ENCODE results near the gene NCKAP5. TPM values are rescaled to one million over a fixed set of nuclear protein-coding genes. Genes with fewer than 3 reads are reported as not detected.

NCKAP5 gene
- total RNA-seq, 1 experiment from 2014 or later, result not detected

DNA sequence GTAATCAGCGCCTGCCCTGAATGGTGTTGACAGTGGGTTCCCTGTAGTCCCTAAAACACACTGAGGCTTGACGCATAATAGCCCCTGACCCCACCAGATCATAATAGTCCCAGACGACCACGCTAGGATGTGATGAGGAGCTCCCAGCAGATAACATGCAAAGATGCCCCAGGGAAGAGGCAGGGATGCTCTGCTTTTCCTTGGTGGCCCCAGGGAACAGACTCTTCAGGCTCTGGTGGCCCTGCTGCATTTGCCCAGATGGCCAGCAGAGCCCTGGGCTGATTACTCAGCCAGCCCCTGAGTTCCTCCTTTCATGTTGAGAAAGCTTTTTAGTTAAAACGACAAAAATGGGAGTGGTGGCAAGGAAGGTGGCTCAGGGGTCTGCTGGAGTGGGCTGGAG lies 5.9 kb upstream of the NCKAP5 start:
- DNase-seq (ENCODE audit: low spot score), result no peak

DNA sequence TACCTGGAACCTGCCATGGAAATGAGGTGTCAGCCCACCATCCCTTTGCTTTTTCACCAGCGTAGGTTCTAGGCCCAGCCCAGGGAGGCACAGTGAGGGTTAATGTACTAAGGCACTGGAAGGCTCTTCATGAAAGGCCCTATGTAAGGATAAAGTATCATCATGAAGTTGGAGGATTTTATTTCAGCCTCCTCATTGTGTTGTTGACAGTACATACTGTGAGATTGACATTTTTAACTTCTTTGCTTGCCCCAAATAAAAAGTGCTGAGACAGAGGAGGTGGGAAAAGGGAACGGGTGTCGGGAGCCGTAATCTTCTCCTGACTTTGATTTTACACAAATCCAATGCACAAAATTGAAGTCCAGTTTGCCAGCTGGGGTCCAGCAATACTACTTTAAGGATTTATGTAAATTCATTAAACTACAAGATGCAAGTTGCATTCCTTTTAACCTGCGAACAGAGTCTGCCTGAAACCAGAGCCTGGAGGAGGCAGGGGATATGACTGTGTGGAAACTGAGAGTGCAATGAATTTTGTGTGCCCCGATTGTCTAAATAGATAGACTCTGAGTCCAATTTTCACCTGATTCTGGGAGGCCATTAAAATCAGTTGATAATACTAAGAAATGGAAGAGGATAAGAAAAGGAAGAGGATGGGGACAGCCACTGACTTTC lies 5.4 kb upstream of the NCKAP5 start:
- no peak for DNase-seq (ENCODE audit: low spot score)

DNA sequence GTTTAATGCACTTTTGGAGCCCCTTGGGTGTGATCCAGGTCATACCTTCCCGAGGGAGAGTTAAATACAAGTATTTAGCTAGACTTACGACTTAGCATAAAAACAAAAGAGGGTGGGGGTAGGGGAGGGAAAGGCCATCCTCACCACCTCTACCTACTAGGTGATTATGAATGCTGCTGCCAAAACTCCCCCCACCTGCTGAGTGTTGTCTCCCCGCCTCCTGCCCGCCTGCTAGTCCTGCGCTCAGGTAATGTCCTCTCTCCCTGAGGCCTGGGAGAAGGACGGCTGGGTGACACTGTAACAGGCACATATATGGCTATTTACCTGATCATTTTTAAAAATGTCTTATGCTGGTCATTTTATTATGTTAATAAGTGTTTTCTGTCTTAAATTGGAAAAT lies 3.0 kb upstream of the NCKAP5 start:
- no peak for DNase-seq (ENCODE audit: low spot score)

DNA sequence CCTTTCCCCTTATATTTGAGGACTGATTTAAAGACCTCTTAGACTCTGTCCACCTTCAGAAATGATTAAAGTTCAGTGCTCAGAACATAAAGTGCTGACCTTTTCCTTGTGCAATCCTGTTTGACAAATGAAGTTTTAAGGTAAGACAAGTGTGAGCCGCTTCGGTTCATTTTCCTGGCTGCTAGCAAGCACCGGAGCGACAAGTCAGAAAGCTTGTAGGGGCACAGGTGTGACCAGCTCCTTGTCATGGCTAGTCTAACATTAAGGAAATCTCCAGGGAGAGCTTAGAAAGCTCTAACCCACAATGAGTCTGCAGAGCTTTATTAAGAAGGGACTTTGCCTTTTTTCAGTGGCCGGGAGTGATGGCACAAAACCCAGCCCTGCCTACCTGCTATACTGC lies 2.3 kb upstream of the NCKAP5 start:
- no peak for DNase-seq (ENCODE audit: low spot score)

DNA sequence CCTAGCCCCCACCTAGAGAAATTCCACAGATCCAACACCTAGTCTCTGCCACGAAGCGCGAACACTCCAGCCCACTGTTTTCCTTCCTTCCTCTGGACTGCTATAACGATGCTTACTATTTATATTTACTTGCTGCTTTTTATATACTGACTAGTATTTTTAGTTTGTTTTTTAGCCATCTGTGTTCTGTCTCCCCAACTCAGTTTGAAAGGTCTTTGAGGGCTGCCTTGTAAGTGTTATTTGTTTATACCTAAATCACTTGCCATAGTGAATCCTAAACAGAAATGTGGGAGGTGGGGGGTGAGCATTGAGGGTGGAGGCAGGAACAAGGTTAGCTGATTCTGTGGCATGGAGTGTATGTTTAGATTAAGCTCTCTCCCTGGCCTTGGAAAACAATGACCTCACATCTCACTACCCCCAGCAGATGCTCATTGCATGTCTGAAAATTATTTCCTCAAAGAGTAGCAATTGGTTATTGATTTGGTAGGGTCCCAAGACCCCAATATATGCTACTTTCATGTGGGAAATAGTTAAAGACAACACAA lies 1.1 kb upstream of the NCKAP5 start:
- no peak for DNase-seq (ENCODE audit: low spot score)

DNA sequence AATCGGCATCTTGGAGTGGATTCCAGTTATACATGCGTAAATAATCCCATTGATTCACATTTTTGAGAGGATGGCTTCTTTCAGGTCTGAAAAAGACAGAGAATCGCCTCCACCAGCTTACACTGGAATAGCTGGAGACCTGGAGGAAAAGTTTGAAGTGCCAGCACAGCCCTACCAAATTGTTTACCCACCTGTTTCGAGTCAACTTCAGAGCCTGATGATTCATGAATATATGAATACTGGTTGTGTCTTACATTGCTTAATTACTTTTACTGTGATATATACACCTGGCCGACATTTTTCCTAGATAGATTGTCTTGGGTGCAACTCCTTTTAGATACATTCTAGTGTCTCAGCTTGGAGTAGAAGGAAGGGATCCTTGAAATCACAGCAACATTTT lies 335 bp upstream of the NCKAP5 start:
- DNase-seq (ENCODE audit: low spot score), result no peak

DNA sequence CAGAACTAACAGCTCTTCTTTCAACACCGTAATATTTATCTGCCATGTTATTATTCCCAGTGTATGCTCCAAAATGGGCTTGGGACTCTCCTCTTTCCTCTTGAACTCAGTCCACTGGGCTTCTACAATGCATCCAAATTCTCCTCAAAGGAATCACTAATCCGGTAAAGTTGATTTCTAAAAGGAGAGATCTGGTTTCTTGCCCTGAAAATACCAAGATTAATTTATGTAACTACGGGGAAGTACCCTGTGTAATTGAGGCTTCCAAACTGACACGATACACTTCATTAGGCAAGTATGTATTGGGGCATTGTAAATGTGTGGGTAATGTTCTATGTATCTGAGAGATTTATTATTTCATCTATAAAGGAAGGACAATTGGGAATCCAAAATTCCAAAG lies 5.7 kb downstream of the NCKAP5 start:
- DNase-seq (ENCODE audit: low spot score), result no peak

DNA sequence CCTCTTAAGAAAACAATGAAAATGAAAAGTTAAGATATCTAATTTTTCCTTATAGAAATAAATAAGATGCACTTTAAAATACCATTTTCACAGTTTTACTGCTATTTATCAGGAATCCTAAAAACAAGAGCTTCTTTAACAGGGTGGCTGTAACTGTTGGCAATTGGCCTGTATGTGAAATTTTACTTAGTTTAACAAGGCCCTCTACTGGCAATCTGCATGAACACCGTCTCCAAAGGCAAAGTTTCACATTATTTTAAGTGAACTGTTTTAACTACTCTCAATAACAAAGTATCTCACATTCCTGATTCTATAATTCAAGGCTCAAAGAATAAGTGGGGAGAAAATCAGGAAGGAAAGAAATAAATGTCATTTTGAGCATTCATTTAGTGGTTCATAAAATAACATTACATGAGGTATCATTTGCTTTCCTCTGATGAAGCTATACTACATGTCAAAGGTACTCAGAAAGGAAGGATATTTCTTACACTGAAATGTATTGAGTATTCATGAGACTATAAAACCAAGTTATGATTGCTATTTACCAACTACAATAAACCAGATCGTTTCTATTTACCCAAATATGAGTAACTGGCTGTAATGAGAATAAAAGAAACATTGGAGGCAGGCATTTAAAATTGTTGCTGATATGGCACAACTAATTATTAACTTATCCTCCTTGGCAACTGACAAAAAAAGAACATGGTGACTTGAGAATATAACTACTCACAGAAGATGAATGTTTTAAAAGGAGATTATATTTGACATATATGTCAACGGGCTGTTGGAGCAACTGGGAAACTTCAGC lies 7.0 kb downstream of the NCKAP5 start:
- DNase-seq (ENCODE audit: low spot score), result peak; percentile 47

DNA sequence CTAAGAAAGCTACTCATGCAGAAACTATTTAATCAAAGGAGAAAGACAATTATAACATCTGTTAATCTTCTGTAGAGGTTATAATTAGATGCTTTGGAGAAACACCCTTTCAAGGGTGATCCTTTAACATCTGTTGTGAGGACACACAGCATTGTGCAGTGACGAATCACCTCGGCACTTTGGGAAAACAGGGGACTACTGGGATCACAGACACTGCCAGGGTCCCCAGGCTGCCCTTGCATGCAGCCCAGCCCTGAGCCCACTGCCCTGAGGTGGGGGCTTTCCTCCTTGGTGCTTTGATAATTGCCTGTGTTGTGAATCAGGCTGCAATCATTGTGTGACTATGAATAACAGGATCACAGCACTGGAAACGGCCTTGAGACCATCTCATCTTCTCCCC lies 10.6 kb downstream of the NCKAP5 start:
- DNase-seq (ENCODE audit: low spot score), result no peak

DNA sequence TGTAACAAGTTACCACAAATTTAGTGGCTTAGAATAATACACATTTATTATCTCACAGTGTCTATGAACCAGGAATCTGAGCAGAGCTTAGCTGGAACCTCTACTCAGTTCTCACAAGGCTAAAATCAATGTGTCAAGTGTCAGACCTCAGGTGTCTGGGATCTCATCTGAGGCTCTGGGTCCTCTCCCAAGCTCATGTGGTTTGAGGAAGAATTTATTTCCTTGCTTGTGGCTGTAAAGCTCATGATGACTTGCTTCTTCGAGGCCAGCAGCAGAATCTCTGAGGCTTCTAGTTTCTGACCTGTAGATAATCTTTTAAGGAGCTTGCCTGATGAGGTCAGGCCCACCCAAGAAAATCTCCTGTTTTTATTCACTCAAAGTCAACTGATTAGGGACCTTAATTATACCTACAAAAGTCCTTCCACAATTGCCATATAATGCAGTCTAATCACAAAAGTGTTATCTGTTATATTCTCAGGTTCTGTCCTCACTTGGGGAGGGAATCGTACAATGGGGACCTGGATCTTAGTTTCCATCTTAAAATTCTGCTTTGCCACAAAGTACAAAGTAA lies 14.3 kb downstream of the NCKAP5 start:
- DNase-seq (ENCODE audit: low spot score), result no peak

DNA sequence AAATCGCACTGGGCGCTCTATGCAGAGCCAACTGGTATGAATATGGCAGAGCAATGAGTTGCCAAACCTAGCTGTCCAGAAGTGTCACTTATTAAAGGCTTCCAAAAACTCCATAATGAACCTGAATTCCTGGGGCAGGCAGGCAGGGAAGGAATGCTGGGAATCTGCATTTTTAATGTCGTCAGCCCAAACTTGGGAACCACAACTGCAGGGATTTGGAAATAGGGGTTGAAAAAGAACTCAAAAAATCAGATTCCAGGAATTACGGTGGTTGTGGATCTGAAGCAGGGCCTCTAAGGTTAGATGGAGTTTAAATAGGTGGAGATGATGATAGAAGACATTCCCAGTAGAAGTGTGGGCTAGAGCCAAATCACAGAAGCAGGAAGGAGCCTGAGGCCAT lies 15.0 kb downstream of the NCKAP5 start:
- no peak for DNase-seq (ENCODE audit: low spot score)

DNA sequence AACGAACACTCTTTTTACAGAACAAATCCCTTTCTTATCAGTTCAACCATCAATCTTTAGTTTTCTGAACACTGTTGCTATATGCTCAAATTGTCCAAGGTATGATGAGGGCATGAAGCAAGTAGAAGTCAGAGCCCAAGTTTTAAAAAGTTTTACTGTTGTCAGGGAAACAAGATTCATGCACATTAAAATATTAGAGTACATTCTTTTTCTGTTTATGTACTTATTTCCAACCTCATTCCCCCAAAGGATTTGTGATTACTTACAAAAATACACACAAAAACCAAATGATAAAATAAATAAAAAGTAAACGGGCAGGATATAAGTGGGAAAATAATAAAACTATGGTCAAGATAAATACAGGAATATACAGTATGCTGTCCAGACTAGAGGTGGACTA lies 15.4 kb downstream of the NCKAP5 start:
- DNase-seq (ENCODE audit: low spot score), result no peak

DNA sequence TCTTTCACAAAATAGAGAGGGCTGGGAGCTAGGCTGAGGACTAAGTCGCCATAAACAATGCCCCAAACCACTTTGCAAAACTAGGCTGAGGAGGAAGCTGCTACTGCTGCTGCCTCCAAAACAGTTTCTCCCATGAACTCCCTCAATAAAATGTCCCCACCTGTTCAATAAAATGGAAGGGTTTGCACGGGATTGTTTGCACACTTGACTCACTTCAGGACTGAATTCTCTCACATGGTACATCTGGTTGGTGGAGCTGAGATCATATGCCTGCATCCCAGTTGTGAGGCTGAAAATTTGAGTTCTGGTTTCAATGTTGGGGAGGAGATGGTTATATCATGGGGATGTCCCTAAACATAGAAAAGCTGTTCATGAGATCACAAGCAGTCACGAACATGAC lies 26.5 kb downstream of the NCKAP5 start:
- no peak for DNase-seq (ENCODE audit: low spot score)

DNA sequence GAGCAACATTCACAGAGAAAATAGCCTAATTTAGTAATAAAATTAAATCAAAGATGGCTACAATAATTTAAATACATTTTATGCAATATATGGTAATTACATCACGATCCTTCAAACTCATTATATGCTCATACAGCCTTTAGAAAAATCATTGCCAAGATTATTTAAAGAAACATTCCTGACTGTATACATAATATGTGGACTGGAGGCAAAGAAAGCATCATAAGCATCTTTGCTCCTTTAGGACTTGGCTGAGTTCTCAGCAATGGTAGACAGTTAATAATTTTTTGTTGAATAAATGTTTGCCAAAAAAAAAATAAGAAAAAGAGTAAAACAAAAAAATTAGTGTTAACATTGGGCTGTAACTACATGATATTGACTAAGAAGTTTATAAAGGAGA lies 26.9 kb downstream of the NCKAP5 start:
- no peak for DNase-seq (ENCODE audit: low spot score)

DNA sequence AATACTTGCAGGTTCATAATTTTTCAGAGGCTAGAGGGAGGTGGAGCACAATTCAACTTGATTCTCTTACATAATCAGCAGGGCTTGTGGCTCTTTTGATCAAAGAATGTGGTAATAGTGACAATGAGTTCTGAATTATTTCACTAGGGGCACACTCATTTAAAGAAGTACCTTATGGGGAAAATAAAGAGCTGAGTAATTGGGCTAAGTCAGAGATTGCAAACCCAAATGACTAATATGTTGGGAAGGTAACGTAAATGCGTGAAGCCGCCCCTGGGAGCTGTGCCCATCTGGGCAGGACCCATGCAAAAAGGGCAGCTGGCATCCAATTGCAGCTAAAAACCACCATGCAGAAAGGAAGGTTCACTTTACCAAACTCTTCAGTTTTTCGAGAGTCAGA lies 35.3 kb downstream of the NCKAP5 start:
- no peak for DNase-seq (ENCODE audit: low spot score)

DNA sequence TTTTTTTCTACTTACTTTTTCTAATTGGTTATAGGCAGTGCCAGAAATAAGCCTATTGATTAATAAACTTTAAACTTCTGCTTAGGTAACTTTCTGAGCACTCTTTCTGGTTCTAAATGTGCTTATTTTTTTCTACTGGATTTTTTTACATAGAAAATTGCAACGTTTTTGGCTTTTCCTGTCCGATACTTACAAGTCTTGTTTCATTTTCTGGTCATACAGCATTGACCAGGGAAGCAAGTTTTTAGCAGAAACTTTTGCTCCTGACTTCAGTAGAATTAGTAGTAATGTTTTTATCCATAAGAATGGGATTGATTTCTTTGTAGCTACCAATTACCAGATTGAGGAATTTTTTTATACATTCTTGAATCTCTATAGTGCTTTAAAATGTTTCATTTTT lies 36.9 kb downstream of the NCKAP5 start:
- no peak for DNase-seq (ENCODE audit: low spot score)

DNA sequence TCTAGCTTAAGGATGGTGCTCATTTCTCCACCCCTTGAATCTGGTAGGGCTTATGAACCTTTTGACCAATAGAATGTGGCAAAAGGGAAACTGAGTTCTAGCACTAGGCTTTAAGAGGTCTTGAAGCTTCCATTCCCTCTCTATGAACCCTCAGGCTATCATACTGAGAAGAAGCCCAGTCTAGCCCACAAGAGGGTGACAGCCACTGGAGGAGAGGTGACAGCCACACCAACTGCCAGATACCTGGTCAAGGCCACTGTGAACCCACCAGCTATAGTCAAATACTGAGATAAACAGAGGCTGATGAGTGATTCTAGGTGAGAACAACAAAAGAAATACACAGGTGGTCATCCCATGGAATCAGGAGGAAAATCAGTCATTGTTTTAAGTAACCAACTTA lies 37.6 kb downstream of the NCKAP5 start:
- no peak for DNase-seq (ENCODE audit: low spot score)

DNA sequence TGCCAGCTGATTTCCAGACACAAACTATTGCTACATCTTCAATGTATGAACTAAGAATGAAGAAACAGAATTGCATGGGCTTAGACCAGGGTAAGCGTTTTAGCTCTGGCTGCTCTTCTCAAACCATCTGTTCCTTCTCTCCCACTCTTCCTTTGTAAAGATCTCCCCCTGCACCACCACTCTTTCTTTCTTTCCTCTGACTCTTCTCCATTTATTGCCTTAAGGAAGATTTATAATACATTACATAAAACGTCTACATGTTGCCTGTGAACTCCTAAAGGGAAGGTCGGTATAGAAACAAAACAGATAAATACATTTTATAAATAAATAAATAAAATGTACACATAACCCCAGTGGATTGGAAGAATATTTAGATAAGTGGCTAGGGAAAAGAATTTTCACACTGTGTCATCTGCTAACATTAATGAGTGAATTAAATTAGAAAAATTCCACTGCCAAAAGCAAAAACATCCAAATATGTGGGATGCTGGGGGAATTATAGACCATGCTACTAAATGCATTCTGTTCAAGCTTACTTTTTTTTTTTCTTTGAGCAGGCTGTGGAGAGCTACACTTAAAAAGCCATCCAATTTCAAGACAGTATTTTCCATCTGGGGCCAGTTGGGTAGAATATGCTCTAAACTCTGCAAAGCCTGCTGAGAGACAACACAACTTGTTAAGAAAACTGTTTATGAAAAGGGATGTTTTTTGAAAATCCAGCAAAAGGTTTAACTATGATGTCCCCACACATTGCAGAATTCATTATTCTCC lies 41.5 kb downstream of the NCKAP5 start:
- no peak for DNase-seq (ENCODE audit: low spot score)

DNA sequence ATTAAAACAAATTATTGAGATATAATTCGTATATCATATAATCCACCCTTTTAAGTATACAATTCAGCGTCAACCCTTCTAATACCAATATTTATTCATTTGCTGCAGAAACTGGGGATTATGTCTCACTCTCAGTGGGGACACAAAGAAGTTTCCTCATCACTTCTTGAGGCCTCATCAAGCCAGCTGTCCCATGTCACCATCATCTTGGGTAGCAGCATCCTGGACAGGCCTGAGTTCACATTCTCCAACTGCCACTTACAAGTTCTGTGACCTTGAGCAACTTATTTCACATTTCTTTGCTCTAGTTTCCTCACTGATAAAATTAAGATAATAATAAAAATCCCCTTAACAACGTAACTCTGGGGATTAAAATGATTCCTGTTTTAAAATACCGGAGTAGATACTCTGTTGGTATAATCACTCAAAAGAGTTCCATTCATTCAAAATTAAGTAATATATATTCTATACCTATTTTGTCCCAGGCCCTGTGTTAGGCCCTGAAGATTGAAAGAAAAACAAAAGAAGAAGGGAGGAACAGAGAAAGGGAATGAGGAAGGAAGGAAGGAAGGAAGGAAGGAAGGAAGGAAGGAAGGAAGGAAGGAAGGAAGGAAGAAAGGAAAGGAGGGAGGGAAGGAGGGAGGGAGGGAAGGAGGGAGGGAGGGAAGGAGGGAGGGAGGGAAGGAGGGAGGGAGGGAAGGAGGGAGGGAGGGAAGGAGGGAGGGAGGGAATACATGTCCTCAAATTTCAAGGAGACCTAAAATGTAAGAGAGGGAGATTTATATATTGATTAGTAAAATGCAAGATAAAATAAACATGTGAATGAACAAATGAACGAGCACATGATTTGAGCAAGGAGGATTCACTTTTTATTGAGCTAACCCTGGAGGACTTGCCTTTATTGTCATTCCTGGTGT lies 42.4 kb downstream of the NCKAP5 start:
- no peak for DNase-seq (ENCODE audit: low spot score)

DNA sequence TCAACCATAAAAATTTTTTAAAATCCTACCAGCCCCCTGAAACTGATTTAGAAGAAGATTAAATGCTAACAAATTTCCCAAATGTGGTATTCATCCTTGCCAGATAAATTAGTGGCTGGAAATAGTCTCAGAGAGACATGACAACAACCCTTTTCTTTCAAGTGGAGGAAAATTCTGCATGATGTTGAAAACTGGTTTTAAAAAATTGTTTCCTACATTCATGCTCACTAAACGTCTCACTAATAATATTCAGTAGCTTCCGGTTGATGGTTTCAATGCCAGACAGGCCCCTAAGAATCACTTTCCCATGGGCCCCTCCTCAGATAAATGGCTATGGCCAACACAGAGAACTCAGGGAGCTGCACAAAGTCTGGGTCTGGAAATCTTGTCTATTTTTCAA lies 43.2 kb downstream of the NCKAP5 start:
- DNase-seq (ENCODE audit: low spot score), result no peak

DNA sequence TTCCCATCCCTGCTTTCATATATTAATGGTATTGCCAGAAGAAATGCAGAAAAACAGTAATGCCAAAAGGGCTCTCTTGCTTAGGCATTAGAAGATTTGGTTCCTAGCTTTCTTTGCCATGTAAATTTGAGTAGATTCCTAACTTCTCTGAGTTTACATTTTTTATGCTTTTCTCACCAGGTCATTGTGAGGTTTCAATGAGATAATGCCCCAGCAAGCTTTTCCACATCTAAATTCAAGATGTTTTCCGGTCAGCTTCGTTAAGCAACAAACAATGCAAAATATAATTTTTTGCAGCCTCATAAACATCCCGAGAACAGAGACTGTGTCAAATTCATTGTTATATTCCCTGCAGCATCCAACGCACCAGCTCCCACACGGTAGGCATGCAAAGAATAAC lies 44.9 kb downstream of the NCKAP5 start:
- no peak for DNase-seq (ENCODE audit: low spot score)
